GM18520 (cell line): ENCODE measurements around the gene RALGAPB.

Experiments used
- ATAC-seq: cut with Tn5 transposase; IDR thresholded peaks from one replicate; pipeline ENCODE4 v1.9.1; 2021; ENCODE audit not compliant: unreplicated experiment

The RALGAPB gene

DNA sequence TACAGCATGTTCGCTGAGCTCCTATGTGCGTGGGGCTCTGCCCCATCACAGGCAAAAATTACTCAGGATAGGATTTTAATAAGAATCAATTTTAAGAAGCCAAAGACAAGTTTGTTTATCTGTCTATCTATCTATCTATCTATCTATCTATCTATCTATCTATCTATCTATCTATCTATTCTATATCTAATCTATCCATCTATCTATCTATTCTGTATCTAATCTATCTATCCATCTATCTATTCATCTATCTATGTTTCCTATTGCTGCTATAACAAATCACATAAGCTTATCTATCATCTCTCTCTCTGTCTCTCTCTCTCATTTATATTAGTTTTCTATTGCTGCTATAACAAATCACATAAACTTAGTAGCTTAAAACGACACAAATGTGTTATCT is 130.6 kb downstream of the RALGAPB start:
- ATAC-seq: no peak

DNA sequence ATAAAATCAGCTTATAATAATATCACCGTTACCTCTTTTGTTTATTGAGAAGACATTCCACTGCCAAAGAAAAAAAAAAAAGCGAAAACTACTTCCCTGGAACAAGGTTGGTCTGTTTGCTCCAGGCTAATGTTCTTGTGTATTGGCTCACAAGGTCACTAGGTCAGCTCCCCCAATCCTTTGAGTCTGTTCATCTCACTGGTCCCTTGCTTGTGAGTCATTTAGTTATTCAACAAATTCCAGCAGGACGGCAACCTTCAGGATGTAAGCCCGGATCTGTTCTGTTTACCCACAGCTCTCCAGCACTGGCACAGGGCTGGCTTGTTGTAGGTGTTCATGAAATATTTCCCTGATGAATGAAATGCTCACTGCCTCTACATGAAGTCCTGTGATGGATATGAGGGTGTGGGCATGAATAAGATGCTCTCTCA is 132.2 kb downstream of the RALGAPB start:
- no peak for ATAC-seq

DNA sequence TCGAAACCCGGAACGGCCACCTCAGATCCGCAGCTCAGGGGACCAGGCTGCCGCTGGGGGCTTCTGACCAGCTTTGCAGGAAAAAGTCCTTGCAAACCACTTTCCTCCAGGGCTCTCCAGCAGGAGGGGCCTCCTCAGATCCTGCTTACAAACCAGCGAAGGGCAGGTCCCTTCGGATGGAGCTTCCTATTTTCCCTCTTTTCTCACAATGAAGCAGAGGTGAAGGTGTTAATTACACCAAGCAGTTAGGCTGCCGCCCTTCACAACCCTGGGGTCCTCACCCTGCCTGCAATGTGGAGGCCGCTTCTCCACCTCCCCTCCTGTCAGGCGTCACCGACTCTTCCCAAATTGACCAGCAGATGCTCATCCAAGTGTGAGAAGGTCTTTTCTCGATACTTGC is 134.7 kb downstream of the RALGAPB start:
- no peak for ATAC-seq

DNA sequence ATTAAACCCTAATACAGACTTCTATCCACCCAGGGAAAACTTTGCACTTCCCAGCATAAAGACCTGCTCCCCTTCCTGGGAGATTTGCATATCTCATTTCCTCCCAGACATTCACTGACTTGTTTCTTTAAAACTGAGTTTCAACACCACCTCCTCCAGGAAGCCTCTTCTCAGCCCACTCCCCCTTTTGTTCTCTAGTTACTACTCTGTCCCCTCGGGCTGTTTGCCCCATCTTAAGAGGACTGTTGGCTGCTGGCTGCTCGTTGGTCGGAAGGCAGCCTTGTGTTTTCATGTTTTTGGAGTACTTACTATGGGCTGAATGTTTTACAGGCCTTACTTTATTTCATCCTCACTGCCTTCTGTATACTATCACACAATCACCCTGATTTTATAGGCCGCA is 135.5 kb downstream of the RALGAPB start:
- no peak for ATAC-seq

DNA sequence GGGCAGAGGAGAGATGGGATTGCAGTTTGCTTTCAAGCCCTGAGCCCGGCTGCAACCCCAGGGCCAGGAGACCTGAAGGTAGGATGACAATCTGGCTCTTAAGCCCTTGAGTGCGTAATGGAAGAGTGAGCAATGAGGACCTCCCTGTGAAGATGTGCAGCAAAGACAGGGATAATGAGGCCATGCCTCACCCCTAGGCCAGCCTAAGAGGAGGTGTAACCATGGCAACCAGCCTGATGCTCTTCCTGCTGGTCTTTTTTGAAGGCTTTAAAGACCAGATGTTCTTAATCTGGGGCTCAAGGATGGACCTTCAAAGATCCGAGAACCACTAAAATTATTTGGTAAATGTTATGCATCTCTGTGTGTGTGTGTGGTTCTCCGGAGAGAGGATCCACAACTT is 137.2 kb downstream of the RALGAPB start:
- no peak for ATAC-seq

DNA sequence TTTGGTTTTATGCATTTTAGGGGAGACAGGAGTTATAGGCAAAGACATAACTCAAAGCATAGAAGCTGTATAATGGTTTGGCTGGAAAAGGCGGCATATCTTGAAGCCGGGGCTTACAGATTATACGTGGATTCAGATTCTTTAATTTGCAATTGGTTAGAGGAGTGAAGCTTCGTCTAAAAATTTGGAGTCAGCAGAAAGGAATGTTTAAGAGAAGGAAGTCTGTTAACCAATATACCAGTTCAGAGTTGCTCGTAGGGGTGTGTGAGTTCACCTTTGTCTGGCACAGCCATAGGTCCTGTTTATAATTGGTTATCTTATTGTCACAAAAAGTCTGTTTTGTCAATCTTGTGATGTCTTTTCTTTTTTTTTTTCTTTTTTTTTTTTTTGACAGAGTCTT is 137.9 kb downstream of the RALGAPB start:
- no peak for ATAC-seq

DNA sequence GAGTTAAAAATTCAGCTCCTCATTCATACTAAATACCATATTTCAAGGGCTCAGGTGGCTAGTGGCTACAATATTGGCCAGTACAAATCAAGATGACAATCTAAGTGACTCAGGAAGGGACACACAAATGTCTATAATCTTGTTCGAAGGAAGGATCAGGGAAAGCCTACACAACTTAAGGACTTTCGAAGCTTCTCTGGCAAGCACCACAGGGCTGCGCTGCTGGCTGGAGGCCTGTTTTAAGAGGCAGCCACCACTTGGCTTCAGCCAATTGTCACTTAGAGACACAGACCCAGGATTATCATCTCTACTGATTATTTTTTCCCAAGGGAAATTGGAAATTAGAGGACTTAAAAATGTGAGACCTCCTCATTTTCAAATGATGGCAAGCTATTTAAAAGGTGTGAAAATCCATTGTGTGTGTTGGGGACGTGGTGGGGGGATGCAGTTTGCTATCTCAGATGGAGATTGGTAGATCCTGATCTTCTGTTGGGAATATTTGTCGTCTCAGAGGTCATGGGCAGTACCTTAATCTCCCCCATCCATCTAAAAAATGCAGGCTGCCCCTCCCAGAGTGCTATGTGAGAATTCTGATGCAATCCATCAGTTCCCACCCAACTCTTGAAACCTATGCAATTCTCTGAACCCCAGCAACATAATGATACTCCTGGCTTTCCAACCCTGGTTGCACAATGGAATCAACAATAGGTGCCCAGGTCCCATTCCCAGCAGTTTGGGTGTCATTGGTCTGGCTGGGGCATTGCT is 140.3 kb downstream of the RALGAPB start:
- ATAC-seq: no peak

DNA sequence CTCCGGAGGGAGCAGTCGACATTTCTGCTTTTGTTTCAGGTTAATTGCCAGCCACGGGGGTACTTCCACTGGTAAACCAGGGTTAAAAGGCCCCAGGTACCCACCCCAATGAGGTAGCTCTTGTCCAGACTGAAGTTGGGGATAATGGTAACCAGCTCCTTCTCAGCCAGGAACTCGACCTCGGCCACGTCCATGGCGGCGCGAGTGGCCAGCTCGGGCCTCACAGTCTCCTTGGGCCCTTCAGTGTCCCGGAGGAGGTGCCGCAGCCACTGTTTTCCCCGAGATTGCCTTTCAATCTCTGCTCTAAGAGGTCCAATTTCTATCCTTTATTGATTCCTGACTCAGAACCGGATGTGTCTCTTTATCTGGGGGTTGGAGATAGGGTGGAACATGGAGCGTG is 142.6 kb downstream of the RALGAPB start:
- no peak for ATAC-seq

DNA sequence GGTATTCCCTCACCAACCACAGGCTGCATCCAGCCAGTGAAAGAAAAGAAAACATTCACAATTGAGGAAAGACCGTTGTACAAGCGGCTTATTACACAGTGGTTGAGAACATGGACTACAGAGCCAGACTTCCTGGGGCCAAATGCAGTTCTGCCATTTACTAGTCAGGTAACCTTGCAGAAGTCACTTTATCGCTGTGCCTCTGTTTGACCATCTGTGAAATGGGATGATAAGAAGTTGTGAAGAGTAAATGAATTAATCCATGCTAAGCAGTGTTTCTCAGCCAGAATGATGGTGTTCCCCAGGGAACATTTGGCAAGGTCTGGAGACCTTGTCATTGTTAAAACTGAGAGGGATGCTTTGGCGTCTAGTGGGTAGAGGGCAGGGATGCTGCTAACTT is 143.8 kb downstream of the RALGAPB start:
- ATAC-seq: no peak

DNA sequence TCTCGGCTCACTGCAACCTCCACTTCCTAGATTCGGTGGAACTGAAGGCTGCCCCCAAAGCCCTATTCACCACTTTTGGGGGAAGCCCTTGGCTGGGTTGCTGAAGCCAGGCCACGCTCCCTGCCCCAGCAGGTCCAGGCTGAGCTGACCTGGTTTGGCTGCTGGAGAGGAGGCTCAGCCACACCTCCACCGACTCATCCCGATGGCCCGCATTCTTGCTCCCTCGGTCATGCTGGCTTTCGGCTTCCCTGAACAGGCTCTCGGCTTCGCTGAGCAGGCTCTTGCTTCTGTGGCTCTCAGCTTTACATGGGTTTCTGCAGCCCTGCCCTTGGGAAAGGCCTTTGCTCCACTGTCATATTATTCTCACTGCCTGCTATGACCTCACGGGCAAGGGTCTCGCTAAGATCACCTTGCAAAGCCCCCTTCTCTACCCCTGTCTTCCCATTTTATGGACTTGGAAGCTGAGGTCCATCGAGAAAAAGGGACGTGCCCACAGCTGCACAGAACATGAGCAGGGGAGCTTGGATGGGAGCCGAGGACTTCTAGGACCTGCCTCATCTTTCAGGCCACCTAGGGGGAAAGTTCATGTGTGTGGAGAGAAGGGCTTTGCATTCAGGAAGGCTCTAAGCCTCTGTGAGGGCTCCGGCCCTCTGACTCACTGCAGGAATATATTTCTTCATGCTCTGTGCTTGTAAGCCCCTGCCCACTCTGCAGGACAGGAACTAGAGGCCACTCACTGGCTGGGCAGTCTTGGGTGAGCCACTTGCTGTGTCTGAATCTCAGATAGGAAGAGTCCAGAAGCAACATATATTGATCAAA is 144.6 kb downstream of the RALGAPB start:
- no peak for ATAC-seq

DNA sequence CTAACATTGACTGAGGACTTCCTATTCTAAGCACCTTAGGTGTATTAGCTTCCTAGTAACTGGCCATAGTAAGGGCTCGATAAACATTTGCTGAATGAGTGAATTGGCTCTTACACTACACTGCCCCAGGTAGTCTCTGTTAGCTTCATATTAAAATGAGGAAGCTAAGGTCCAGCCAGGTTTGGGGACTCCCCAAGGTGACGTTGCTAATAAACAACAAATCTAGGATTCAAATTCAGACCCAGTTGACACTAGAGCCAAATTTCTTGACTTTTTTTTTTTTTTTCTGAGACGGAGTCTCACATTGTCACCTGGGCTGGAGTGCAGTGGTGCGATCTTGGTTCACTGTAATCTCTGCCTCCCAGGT is 145.2 kb downstream of the RALGAPB start:
- no peak for ATAC-seq

DNA sequence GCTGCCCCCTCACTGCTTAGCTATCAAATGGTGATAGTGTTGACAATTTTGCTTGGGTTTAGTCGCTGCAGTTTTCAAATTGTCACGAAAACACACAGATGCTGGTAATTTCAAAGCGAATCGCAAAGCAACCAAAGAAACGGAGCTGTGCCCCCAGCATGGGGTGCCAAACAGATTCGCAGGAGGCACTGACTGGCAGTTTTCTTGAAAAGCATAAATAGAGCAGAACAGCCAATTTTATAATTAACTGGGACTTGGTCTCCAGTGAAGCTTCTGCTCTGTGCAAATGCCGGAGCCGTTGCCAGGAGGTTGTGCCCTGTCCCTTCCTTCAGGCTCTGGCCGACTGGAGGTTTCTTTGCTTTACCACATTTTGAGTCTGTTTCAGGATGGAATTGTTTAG is 147.8 kb downstream of the RALGAPB start:
- no peak for ATAC-seq

DNA sequence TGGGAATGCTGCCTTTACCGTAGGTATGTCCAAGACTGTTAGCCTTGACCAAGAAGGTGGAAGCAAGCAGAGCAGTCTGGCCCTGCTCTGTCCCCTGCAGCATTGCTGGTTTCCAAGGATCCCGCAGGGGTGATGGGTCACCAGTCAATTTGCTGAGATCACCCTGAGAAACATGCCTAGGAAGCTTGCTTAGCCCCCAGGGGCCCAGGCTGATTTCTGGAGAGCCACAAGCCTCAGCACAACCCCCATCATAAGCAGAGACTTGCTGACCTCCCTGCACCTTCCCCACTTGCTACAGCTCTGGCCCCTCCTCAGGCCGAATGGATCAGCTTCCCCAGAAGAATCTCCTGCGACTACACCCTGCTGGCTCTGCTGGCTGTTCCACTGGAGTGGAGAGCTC is 150.4 kb downstream of the RALGAPB start:
- ATAC-seq: no peak

DNA sequence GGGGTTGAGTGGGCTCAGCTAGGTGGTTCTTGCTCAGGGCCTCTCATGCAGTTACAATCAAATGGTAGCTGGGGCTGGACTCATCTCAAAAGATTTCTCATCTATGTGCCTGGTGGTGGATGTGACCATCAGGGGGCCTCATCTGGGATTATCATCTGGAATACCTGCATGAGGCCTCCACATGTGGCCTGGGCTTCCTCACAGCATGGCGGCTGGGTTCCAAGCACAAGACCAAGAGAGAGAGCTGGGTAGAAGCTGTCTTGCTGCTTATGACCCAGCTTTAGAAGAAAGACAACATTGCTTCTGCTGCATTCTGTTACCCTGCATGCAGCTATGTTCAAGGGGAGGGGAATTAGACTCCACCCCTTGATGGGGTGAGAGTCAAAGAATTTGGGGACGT is 151.4 kb downstream of the RALGAPB start:
- no peak for ATAC-seq

DNA sequence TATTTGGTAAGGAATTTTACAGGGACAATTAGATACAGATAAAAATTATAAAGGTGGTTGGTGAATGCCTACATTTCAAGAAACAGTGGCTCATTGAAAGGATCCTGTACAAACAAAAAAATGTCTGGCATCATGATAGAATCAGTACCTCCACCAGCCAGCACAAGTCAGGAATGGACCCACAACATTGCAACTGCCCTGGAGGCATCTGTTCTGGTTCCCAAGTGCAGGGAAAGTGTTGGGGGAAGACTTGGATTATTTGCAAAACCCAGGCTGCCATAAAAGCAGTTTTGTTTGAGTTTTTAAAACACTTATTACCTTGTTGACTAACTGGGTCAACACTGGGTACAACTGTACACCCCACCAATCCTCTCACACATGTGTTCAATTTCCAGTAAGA is 153.3 kb downstream of the RALGAPB start:
- no peak for ATAC-seq

DNA sequence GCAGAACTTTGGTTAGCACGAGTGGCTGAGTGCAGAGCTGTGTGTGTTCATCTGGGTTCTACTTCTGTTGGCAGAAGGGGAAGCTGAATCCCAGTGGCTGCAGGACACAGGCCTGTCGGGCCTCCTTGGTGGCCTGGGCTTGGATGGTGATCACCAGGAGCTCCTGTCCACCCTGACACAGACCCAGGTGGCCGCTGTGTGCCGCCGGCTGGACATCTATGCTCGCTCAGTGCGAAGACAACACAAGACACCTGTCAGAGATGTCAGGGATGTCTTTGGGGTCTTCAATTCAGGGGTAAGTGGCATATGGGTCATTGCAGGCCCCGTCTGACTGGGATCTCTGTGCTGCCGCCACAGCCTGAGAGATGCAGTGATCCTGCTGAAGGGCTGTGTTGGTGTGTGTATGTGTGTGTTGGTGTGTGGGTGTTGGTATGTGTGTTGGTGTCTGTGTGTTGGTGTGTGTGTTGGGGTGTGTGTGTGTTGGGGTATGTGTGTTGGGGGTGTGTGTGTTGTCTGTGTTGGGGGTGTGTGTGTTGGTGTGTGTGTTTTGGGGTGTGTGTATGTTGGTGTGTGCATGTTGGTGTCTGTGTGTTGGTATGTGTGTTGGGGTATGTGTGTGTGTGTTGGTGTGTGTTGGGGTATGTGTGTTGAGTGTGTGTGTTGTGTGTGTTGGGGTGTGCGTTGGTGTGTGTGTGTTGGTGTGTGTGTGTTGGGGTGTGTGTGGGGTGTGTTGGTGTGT is 154.4 kb downstream of the RALGAPB start:
- ATAC-seq: no peak
